HepG2 (cell line): Measurements from ENCODE around the gene RPS6KB2. TPM values are rescaled to one million over a fixed set of nuclear protein-coding genes. Genes with fewer than 3 reads are reported as not detected.

Source experiments
- CTCF ChIP-seq: sonication (generic); formaldehyde crosslinking; IDR thresholded peaks from 2 replicates; pipeline ENCODE4 v1.5.0; 2020; ENCODE audit warnings: mild to moderate bottlenecking, missing genetic modification reagents, moderate library complexity
- DR1 ChIP-seq: sonication (generic); formaldehyde crosslinking; IDR thresholded peaks from 2 replicates; pipeline ENCODE4 v1.8.0; 2021; ENCODE audit warnings: mild to moderate bottlenecking, missing genetic modification reagents, inconsistent platforms
- HHEX ChIP-seq: IDR thresholded peaks from 2 replicates; pipeline ENCODE4 v1.6.1; 2016; ENCODE audit warnings: control low read depth
- KLF12 ChIP-seq: sonication (generic); formaldehyde crosslinking; IDR thresholded peaks from 2 replicates; pipeline ENCODE4 v1.4.0; 2020; ENCODE audit warnings: missing genetic modification reagents, borderline replicate concordance
- NR2C2 ChIP-seq: sonication (generic); formaldehyde crosslinking; IDR thresholded peaks from 2 replicates; pipeline ENCODE4 v1.4.0; 2020; ENCODE audit warnings: missing genetic modification reagents, mild to moderate bottlenecking, moderate library complexity, borderline replicate concordance
- RFX1 ChIP-seq: fragments of 450-650 bp; IDR thresholded peaks from 2 replicates; pipeline ENCODE4 v1.6.1; 2017
- TP53 ChIP-seq: sonication (generic); formaldehyde crosslinking; conservative IDR thresholded peaks from 2 replicates; pipeline ENCODE4 v1.4.0; 2020; ENCODE audit warnings: missing genetic modification reagents
- ZBTB7A ChIP-seq: sonication (generic); formaldehyde crosslinking; IDR thresholded peaks from 2 replicates; pipeline ENCODE4 v1.8.0; 2022; ENCODE audit warnings: mild to moderate bottlenecking, missing genetic modification reagents
- ZFP36L1 ChIP-seq: sonication (generic); formaldehyde crosslinking; IDR thresholded peaks from 2 replicates; pipeline ENCODE4 v1.8.0; 2022; ENCODE audit warnings: mild to moderate bottlenecking, missing genetic modification reagents, moderate library complexity
- ZNF30 ChIP-seq: sonication (generic); formaldehyde crosslinking; IDR thresholded peaks from 2 replicates; pipeline ENCODE4 v1.5.0; 2020; ENCODE audit warnings: mild to moderate bottlenecking, missing genetic modification reagents
- ZNF44 ChIP-seq: sonication (generic); formaldehyde crosslinking; IDR thresholded peaks from 2 replicates; pipeline ENCODE4 v1.5.1; 2020; ENCODE audit warnings: mild to moderate bottlenecking, missing genetic modification reagents
- polyA plus RNA-seq, 8 experiments: library from polyadenylated mRNA; depleted of rRNA in 3 of 8; stranded (reverse) in 7 of 8; unstranded in 1 of 8; fragments of >200 nt; fragmentation: Illumina TruSeq in 4 of 8; extraction: Trizol in 4 of 8; gene quantifications; 2 replicates each; pipeline versions ENCODE4 v1.2.1 to v1.2.3, GENCODE V29; 2011 to 2016; ENCODE audit warnings: low read depth in 4 of 8, missing spikeins in 1 of 8, mixed read lengths in 1 of 8; ENCODE audit not compliant: insufficient read depth in 1 of 8
- total RNA-seq, 5 experiments: library from RNA; depleted of rRNA; stranded (reverse); fragments of >200 nt; fragmentation: Illumina TruSeq; extraction: Trizol; gene quantifications; 2 replicates each; pipeline ENCODE4 v1.2.3, GENCODE V29; 2016; ENCODE audit warnings: low read depth in 1 of 5
- TF ChIP-seq, protein P1 (sequence below): sonication (generic); formaldehyde crosslinking; IDR thresholded peaks from 2 replicates; pipeline ENCODE4 v1.4.0; 2020; ENCODE audit warnings: missing genetic modification reagents, borderline replicate concordance
- TF ChIP-seq, protein P2 (sequence below): sonication (generic); formaldehyde crosslinking; IDR thresholded peaks from 2 replicates; pipeline ENCODE4 v1.5.1; 2020; ENCODE audit warnings: missing genetic modification reagents, mild to moderate bottlenecking, borderline replicate concordance
- TF ChIP-seq, protein P3 (sequence below): sonication (generic); formaldehyde crosslinking; conservative IDR thresholded peaks from 2 replicates; pipeline ENCODE4 v1.4.0; 2020; ENCODE audit warnings: mild to moderate bottlenecking, missing genetic modification reagents, moderate library complexity
- TF ChIP-seq, protein P4 (sequence below), 2 experiments: sonication (generic) in 1 of 2; formaldehyde crosslinking in 1 of 2; IDR thresholded peaks; 2 replicates each; pipeline versions ENCODE4 v1.4.0 to v1.6.1; 2018 to 2020; ENCODE audit warnings: missing genetic modification reagents in 2 of 2, borderline replicate concordance in 1 of 2, low read depth in 1 of 2, mild to moderate bottlenecking in 1 of 2, missing biosample characterization in 1 of 2

The RPS6KB2 gene
- total and polyA plus RNA-seq, 2 of the 13 experiments (the other 11 are each of a cell fraction or from before 2014, with no cell fraction given) = 52.9 to 54.8 TPM

DNA sequence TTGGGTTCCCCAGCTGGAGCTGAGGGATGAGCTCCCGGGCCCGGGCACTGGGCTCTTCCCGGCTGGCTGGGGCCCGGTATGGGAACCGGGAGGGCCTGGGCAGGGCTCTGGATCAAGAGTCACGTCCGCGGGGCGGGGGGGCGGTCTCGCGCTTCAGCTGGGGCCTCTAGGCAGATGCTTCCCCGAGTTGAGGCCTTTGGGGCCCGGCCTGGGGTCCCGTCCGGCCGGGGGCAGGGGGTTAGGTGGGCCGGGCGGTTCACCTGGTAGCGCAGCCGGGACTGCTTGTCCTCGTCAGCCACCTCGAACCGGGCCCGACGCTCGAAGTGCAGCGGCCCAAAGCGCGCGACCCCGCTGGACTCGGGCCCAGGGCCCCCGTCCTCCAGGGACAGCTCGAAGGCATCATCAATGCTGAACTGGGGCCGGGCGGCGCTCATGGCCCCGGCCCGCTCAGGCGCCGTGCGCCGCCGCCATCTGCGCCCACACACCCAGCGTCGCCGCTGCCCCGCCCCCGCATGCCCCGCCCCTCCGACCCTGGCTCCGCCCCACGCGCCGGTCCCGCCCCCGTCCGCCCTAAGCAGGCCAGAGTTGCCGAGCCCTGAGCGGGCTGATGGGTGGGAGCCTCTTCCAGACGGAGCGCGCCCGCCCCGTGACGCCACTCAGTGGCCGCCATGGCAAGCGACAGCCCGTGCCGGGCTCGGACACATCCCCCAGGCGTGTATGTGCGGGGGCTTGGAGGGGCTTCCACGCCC, 40.6 kb downstream of the RPS6KB2 start, which contains the start of gene TMEM134 (continued):
- TF ChIP-seq DR1 (CRISPR knock-in tag) (no peak; the same call in 1 of the 2 replicates), TP53 (CRISPR knock-in tag) (0 out of 2 replicates have a peak, but pooled peaks have one; percentile 41), KLF12 (peak; percentile 74; the same call in 1 of the 2 replicates), ZFP36L1 (peak; percentile 83; the same call in 1 of the 2 replicates), CTCF (CRISPR knock-in tag) (peak; percentile 90), RFX1 (no peak), HHEX (CRISPR knock-in tag) (no peak), ZNF44 (CRISPR knock-in tag) (no peak), ZNF30 (CRISPR knock-in tag) (no peak), NR2C2 (CRISPR knock-in tag) (peak; percentile 29; the same call in 1 of the 2 replicates), ZBTB7A (CRISPR knock-in tag) (peak; percentile 94)
- TF ChIP-seq, protein P1, sequence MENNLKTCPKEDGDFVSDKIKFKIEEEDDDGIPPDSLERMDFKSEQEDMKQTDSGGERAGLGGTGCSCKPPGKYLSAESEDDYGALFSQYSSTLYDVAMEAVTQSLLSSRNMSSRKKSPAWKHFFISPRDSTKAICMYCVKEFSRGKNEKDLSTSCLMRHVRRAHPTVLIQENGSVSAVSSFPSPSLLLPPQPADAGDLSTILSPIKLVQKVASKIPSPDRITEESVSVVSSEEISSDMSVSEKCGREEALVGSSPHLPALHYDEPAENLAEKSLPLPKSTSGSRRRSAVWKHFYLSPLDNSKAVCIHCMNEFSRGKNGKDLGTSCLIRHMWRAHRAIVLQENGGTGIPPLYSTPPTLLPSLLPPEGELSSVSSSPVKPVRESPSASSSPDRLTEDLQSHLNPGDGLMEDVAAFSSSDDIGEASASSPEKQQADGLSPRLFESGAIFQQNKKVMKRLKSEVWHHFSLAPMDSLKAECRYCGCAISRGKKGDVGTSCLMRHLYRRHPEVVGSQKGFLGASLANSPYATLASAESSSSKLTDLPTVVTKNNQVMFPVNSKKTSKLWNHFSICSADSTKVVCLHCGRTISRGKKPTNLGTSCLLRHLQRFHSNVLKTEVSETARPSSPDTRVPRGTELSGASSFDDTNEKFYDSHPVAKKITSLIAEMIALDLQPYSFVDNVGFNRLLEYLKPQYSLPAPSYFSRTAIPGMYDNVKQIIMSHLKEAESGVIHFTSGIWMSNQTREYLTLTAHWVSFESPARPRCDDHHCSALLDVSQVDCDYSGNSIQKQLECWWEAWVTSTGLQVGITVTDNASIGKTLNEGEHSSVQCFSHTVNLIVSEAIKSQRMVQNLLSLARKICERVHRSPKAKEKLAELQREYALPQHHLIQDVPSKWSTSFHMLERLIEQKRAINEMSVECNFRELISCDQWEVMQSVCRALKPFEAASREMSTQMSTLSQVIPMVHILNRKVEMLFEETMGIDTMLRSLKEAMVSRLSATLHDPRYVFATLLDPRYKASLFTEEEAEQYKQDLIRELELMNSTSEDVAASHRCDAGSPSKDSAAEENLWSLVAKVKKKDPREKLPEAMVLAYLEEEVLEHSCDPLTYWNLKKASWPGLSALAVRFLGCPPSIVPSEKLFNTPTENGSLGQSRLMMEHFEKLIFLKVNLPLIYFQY (CRISPR knock-in tag) = 0 out of 2 replicates have a peak, but pooled peaks have one; percentile 7
- TF ChIP-seq, protein P2, sequence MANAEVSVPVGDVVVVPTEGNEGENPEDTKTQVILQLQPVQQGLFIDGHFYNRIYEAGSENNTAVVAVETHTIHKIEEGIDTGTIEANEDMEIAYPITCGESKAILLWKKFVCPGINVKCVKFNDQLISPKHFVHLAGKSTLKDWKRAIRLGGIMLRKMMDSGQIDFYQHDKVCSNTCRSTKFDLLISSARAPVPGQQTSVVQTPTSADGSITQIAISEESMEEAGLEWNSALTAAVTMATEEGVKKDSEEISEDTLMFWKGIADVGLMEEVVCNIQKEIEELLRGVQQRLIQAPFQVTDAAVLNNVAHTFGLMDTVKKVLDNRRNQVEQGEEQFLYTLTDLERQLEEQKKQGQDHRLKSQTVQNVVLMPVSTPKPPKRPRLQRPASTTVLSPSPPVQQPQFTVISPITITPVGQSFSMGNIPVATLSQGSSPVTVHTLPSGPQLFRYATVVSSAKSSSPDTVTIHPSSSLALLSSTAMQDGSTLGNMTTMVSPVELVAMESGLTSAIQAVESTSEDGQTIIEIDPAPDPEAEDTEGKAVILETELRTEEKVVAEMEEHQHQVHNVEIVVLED (CRISPR knock-in tag) = peak; percentile 79; the same call in 1 of the 2 replicates
- TF ChIP-seq, protein P3, sequence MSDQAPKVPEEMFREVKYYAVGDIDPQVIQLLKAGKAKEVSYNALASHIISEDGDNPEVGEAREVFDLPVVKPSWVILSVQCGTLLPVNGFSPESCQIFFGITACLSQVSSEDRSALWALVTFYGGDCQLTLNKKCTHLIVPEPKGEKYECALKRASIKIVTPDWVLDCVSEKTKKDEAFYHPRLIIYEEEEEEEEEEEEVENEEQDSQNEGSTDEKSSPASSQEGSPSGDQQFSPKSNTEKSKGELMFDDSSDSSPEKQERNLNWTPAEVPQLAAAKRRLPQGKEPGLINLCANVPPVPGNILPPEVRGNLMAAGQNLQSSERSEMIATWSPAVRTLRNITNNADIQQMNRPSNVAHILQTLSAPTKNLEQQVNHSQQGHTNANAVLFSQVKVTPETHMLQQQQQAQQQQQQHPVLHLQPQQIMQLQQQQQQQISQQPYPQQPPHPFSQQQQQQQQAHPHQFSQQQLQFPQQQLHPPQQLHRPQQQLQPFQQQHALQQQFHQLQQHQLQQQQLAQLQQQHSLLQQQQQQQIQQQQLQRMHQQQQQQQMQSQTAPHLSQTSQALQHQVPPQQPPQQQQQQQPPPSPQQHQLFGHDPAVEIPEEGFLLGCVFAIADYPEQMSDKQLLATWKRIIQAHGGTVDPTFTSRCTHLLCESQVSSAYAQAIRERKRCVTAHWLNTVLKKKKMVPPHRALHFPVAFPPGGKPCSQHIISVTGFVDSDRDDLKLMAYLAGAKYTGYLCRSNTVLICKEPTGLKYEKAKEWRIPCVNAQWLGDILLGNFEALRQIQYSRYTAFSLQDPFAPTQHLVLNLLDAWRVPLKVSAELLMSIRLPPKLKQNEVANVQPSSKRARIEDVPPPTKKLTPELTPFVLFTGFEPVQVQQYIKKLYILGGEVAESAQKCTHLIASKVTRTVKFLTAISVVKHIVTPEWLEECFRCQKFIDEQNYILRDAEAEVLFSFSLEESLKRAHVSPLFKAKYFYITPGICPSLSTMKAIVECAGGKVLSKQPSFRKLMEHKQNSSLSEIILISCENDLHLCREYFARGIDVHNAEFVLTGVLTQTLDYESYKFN = peak; percentile 63
- TF ChIP-seq, protein P4, sequence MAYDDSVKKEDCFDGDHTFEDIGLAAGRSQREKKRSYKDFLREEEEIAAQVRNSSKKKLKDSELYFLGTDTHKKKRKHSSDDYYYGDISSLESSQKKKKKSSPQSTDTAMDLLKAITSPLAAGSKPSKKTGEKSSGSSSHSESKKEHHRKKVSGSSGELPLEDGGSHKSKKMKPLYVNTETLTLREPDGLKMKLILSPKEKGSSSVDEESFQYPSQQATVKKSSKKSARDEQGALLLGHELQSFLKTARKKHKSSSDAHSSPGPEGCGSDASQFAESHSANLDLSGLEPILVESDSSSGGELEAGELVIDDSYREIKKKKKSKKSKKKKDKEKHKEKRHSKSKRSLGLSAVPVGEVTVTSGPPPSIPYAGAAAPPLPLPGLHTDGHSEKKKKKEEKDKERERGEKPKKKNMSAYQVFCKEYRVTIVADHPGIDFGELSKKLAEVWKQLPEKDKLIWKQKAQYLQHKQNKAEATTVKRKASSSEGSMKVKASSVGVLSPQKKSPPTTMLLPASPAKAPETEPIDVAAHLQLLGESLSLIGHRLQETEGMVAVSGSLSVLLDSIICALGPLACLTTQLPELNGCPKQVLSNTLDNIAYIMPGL (CRISPR knock-in tag; IDR thresholded peaks at IDR 0.05; ENCODE audit: borderline replicate concordance in 1 of 2, low read depth in 1 of 2) = peak; percentile 69 to 82; a peak in 3 of 4 replicates
